GM06990 (cell line): ENCODE measurements around the gene ANTXR1.
A peak's percentile ranks its signal among the peaks of the same experiment; 100 is the strongest.

Experiments used
- DNase-seq: peaks from one replicate; pipeline ENCODE4 v3.0.0-alpha.2; 2011; ENCODE audit not compliant: insufficient read length; ENCODE audit errors: extremely low read depth
- H3K27me3 ChIP-seq: replicated peaks from 2 replicates; pipeline ENCODE4 v1.6.0; 2011; ENCODE audit warnings: low read length; ENCODE audit not compliant: control insufficient read depth, insufficient read depth
- H3K36me3 ChIP-seq: 2 replicates; pipeline ENCODE4 v1.5.1; 2011; ENCODE audit warnings: low read length; ENCODE audit not compliant: control insufficient read depth, insufficient read depth
- H3K4me3 ChIP-seq: replicated peaks from 2 replicates; pipeline ENCODE4 v1.5.1; 2011; ENCODE audit warnings: low read depth, mild to moderate bottlenecking, control low read depth, low read length
- TF ChIP-seq, protein P1 (sequence below): IDR thresholded peaks from 2 replicates; pipeline ENCODE4 v1.5.1; 2011; ENCODE audit warnings: low read length, control low read depth, mild to moderate bottlenecking, inconsistent platforms; ENCODE audit not compliant: insufficient read depth, poor library complexity, severe bottlenecking

Gene ANTXR1

DNA sequence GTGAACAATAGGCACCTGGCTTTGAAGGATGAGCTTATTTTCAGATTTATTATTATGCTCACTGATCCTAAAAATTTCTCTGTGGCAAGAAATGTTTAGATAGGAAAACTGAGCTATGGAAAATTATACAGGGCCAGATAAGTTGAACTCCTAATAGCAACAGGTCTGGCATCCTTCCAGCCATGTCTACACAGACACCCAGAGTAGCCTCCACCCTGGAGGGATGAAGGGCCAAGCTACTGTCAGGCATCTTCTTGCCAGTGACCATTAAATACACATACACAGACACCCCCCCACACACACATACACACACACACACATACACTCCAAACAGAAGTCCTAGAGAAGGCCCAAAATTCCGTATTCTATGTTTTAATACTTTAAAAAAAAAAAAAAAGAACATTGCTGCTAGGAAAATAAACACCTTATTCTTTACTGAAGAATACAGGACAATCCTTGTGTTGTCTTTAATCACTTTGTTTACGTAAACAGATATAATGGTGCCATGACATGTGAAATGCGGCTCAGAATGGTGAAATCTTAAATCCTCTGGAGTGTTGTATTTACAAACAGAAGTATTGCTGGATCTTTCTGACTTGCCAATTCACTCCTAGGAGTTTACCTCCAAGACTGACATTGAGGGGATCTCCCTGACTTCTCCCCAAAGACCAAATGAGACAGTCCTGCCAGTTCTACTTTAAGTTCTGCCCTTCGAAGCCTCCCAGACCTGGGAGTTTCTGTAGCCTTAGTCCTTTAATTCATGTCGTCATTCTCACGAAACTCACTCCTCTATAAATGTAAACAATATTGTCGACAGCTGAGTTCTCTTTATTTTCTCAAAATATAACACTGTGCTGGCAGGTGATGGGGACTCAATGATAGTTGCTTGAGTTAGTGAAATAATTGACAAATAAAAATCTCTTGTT is 163.1 kb downstream of the ANTXR1 start:
- Histone ChIP-seq H3K36me3 (no peaks in the 10 kb centered on the region), H3K4me3 (no peak overlapping the region), H3K27me3 (no peaks in the 10 kb centered on the region; the same call in 1 of the 2 replicates)
- DNase-seq, result no peak
- TF ChIP-seq, protein P1, sequence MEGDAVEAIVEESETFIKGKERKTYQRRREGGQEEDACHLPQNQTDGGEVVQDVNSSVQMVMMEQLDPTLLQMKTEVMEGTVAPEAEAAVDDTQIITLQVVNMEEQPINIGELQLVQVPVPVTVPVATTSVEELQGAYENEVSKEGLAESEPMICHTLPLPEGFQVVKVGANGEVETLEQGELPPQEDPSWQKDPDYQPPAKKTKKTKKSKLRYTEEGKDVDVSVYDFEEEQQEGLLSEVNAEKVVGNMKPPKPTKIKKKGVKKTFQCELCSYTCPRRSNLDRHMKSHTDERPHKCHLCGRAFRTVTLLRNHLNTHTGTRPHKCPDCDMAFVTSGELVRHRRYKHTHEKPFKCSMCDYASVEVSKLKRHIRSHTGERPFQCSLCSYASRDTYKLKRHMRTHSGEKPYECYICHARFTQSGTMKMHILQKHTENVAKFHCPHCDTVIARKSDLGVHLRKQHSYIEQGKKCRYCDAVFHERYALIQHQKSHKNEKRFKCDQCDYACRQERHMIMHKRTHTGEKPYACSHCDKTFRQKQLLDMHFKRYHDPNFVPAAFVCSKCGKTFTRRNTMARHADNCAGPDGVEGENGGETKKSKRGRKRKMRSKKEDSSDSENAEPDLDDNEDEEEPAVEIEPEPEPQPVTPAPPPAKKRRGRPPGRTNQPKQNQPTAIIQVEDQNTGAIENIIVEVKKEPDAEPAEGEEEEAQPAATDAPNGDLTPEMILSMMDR, result no peak

DNA sequence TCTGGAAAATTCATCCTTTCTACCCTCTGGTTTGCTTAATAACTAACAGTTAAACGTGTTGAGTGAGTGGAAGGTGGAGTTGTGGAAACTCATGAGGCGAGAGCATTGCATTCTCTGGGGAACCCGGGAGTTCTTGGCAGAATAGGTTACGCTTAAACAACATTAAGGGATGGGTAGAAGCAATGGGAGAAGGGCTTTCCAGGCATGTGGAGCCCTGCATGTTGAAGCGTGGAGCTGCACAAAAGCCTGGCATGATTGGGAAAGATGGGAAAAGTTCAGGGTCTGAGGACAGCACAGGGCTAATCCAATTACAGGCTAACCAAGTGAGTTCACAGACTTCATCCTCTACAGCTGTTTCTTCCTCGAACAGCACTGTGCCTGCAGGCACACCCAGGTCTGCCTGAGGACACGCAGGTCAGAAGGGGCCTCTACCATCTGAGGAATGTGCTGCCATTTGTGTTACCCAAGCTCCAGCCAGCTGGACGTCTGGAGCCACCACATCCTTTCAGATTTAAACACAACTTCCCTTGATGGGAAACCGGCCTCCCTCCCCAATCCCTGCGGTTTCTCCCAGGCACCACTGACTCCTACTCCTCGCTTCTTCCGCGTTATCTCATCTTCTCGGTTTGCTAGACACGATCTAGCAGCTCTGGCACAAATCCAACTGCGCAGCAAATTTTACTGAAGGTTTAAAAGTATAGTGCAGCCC is 164.2 kb downstream of the ANTXR1 start:
- Histone ChIP-seq H3K4me3 (no peak overlapping the region), H3K27me3 (no peaks in the 10 kb centered on the region; the same call in none of the 2 replicates), H3K36me3 (no peaks in the 10 kb centered on the region)
- TF ChIP-seq, protein P1, result no peak
- DNase-seq, result no peak

DNA sequence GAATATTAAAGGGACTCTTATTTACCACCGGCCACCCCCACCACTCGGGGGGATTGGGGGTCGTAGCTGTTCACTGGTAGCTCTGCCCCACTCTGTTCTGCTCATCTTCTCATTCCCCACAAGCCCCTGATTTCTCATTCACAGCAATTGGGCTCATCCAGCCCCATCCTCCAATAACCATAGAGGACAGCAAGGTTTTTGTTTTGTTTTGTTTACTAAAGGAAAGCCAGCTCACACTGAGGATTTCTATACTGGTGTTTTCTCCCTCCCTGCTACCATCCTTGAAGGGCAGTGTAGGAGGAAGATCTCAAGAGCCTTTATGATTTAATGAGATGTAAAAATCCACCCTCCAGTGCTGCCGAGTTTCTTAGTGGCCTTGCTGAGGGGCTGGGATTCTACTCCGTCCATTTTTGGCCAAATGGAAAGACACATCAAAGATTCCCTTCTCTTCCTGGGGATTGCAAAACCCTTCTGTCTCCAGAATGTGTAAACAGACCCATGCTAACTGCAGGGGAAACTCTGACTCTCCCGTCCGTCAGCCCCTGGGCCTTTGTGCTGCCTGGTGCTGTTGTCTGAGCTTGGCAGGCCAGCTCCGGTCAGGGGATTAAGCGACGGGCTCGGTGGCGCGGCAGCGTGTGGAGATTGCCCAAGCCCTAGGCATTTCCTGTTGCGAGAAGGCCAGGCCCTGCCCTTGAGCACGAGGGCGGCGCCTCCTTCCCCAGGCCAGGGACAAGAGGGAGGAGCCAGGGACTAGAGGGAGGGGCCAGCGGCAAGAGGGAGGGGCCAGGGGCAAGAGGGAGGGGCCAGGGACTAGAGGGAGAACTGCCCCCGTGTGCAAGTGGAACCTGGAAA is 165.0 kb downstream of the ANTXR1 start:
- Histone ChIP-seq H3K36me3 (no peaks in the 10 kb centered on the region), H3K27me3 (no peaks in the 10 kb centered on the region; the same call in none of the 2 replicates), H3K4me3 (no peak overlapping the region)
- DNase-seq, result peak; percentile 52
- TF ChIP-seq, protein P1, result no peak

DNA sequence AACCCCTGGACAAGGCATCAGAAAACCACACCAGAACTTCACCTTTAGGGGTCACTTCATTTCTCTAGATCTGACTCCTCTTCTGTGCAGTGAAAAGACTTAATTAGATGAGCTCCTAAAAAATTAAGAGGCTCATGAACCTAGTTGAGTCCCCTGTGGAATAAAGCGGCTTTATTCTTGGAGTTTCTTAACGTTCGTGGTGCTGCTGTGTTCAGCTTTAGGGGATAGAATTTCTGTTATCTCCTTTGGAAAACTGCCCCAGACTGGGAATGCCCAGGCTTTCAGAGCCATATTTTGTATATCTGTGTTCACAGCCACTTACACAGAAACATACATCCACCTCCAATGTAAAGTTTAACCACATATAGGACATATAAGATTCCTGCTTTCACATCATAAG is 165.8 kb downstream of the ANTXR1 start:
- no peaks in the 10 kb centered on the region for H3K36me3 ChIP-seq
- TF ChIP-seq, protein P1, result no peak
- no peaks in the 10 kb centered on the region; the same call in 1 of the 2 replicates for H3K27me3 ChIP-seq
- H3K4me3 ChIP-seq, result no peak overlapping the region
- no peak for DNase-seq

DNA sequence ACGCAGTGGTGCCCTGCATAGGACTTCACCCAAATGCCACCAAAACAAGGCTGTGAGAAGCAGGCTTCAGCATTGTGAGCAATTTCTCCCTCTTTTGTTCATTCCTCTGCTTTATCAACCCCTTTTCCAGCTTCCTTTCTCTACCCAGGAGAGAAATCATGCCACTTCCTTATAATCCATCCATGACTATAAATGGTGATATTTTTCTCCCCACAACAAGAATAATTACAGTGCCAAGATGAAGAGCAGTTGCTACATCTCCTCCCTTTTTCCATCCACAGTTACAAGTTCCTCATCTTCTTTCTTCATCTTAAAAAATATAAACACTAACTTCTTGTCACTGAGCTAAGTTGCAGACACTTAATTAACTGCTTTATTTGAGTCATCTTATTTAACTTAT is 167.2 kb downstream of the ANTXR1 start:
- H3K4me3 ChIP-seq, result no peak overlapping the region
- TF ChIP-seq, protein P1, result no peak

More for the DNA sequence above, 167.2 kb downstream of the ANTXR1 start:
- DNase-seq, result no peak
- Histone ChIP-seq H3K36me3 (no peaks in the 10 kb centered on the region), H3K27me3 (no peaks in the 10 kb centered on the region; the same call in 1 of the 2 replicates)
